HEK293 (cell line): ENCODE measurements around the gene LMTK3.

ENCODE experiments used
- CTCF ChIA-PET: fragments of 350-600 bp; formaldehyde crosslinking; extraction: SDS; loops from one replicate; lab custom pipeline; 2021; ENCODE audit warnings: antibody characterized with exemption; lab: Yijun Ruan, JAX
- POLR2A ChIA-PET: fragments of 300-600 bp; formaldehyde crosslinking; extraction: SDS; loops from one replicate; lab custom pipeline; 2020; ENCODE audit warnings: antibody characterized with exemption, inconsistent platforms; lab: Yijun Ruan, JAX
- H3K27ac ChIP-seq: fragments of 200-500 bp; sonication (Bioruptor generic); 2 replicates; pipeline ENCODE4 v1.5.1; 2014; ENCODE audit warnings: low read depth, low read length, control low read depth, inconsistent platforms; ENCODE audit errors: extremely low read depth
- H3K36me3 ChIP-seq, 2 experiments: fragments of 200-500 bp in 1 of 2; sonication (Bioruptor generic) in 1 of 2; 1 replicate in 1 of 2; 2 replicates in 1 of 2; pipeline ENCODE4 v1.5.1; 2014 to 2017; ENCODE audit warnings: inconsistent platforms in 2 of 2, low read length in 2 of 2; ENCODE audit not compliant: control insufficient read depth in 2 of 2, insufficient read depth in 1 of 2
- H3K4me1 ChIP-seq: fragments of 200-500 bp; sonication (Bioruptor generic); 2 replicates; pipeline ENCODE4 v1.5.1; 2014; ENCODE audit warnings: mild to moderate bottlenecking, low read length, inconsistent platforms; ENCODE audit not compliant: control insufficient read depth, insufficient read depth
- H3K4me3 ChIP-seq: 2 replicates; pipeline ENCODE4 v1.5.1; 2011; ENCODE audit warnings: low read depth, mild to moderate bottlenecking, control low read depth, low read length, moderate library complexity
- H3K9me3 ChIP-seq: fragments of 200-500 bp; sonication (Bioruptor generic); 2 replicates; pipeline ENCODE4 v1.5.1; 2014; ENCODE audit warnings: low read depth, low read length, inconsistent platforms; ENCODE audit not compliant: control insufficient read depth, insufficient read depth
- BCL6B ChIP-seq: fragments of 450-650 bp; formaldehyde crosslinking; IDR thresholded peaks from 2 replicates; pipeline ENCODE4 v1.5.1; 2017; ENCODE audit warnings: missing biosample characterization, missing genetic modification characterization
- GLIS2 ChIP-seq: fragments of 450-650 bp; formaldehyde crosslinking; IDR thresholded peaks from 2 replicates; pipeline ENCODE4 v1.5.1; 2016; ENCODE audit warnings: missing biosample characterization, missing genetic modification characterization
- PRDM1 ChIP-seq: fragments of 450-650 bp; formaldehyde crosslinking; IDR thresholded peaks from 2 replicates; pipeline ENCODE4; 2016; ENCODE audit warnings: missing biosample characterization, missing genetic modification characterization
- ZBTB10 ChIP-seq: fragments of 450-650 bp; formaldehyde crosslinking; IDR thresholded peaks from 2 replicates; pipeline ENCODE4 v1.5.1; 2016; ENCODE audit warnings: missing biosample characterization, missing genetic modification characterization
- ZNF26 ChIP-seq: fragments of 450-650 bp; formaldehyde crosslinking; IDR thresholded peaks from 2 replicates; pipeline ENCODE4 v1.5.1; 2016; ENCODE audit warnings: missing biosample characterization, missing genetic modification characterization
- ZNF341 ChIP-seq: fragments of 450-650 bp; formaldehyde crosslinking; IDR thresholded peaks from 2 replicates; pipeline ENCODE4; 2016; ENCODE audit warnings: low read depth, missing biosample characterization, missing genetic modification characterization
- ZNF558 ChIP-seq: fragments of 450-650 bp; formaldehyde crosslinking; IDR thresholded peaks from 2 replicates; pipeline ENCODE4 v1.5.1; 2016; ENCODE audit warnings: missing biosample characterization, missing genetic modification characterization
- ZNF560 ChIP-seq: fragments of 450-650 bp; formaldehyde crosslinking; IDR thresholded peaks from 2 replicates; pipeline ENCODE4 v1.5.1; 2017; ENCODE audit warnings: missing biosample characterization, missing genetic modification characterization, borderline replicate concordance
- ZNF624 ChIP-seq: fragments of 450-650 bp; formaldehyde crosslinking; IDR thresholded peaks from 2 replicates; pipeline ENCODE4 v1.5.1; 2017; ENCODE audit warnings: missing biosample characterization, missing genetic modification characterization
- ZNF660 ChIP-seq: fragments of 450-650 bp; IDR thresholded peaks from 2 replicates; pipeline ENCODE4 v1.5.1; 2018; ENCODE audit warnings: missing biosample characterization, mild to moderate bottlenecking, missing genetic modification characterization
- ZNF677 ChIP-seq: fragments of 450-650 bp; IDR thresholded peaks from 2 replicates; pipeline ENCODE4 v1.5.0; 2018; ENCODE audit warnings: missing biosample characterization, mild to moderate bottlenecking, missing genetic modification characterization, moderate library complexity
- ZSCAN16 ChIP-seq: fragments of 450-650 bp; formaldehyde crosslinking; IDR thresholded peaks from 2 replicates; pipeline ENCODE4 v1.5.1; 2016; ENCODE audit warnings: missing biosample characterization, missing genetic modification characterization

The LMTK3 gene

GRCh38 chr19:48499316-48500090, 12.1 kb downstream of the LMTK3 start:
- ChIA-PET POLR2A (no interaction called here), CTCF (interaction anchor here (0.6 to 1.8 kb wide), 2 partner anchors 10 to 433 kb away, joined by 3 to 9 read pairs; no protein-coding TSS in a partner anchor)
- Histone ChIP-seq H3K4me1 (peaks cover 3% of the 10 kb centered on the region; the same call in 1 of the 2 replicates), H3K4me3 (no peak overlapping the region), H3K36me3 (no peaks in the 10 kb centered on the region), H3K9me3 (no peaks in the 10 kb centered on the region), H3K27ac (no peak overlapping the region)
- TF ChIP-seq GLIS2: no peak

- POLR2A ChIA-PET: no interaction called here
- H3K4me1 ChIP-seq: peaks cover 3% of the 10 kb centered on the region; the same call in 1 of the 2 replicates
- H3K27ac ChIP-seq: no peak overlapping the region
- H3K4me3 ChIP-seq: no peak overlapping the region
- CTCF ChIA-PET: interaction anchor here (0.6 kb wide), 1 partner anchor 432 kb away, joined by 3 read pairs; no protein-coding TSS in a partner anchor
- TF ChIP-seq ZNF341 (tag by site-specific recombination) (no peak), BCL6B (no peak), GLIS2 (peak; percentile 27; the same call in 1 of the 2 replicates)
- TF ChIP-seq, all 188 proteins: peak for 1
- Histone ChIP-seq H3K9me3 (no peaks in the 10 kb centered on the region), H3K36me3 (no peaks in the 10 kb centered on the region)
These were observed 12.9 kb downstream of the LMTK3 start for GRCh38 chr19:48498595-48499311.

GRCh38 chr19:48497728-48498594, 13.7 kb downstream of the LMTK3 start:
- POLR2A ChIA-PET: no interaction called here
- CTCF ChIA-PET: interaction anchor here (0.6 kb wide), 1 partner anchor 503 kb away, joined by 3 read pairs; no protein-coding TSS in a partner anchor
- TF ChIP-seq ZNF660 (no peak), ZNF26 (no peak), ZBTB10 (peak; percentile 62; the same call in 1 of the 2 replicates), ZNF558 (tag by site-specific recombination) (no peak), PRDM1 (tag by site-specific recombination) (peak; percentile 77; the same call in 1 of the 2 replicates), ZNF624 (tag by site-specific recombination) (no peak), ZNF677 (no peak), ZNF560 (no peak), ZSCAN16 (no peak)
- H3K9me3 ChIP-seq: no peaks in the 10 kb centered on the region
- H3K4me3 ChIP-seq: no peak overlapping the region
- H3K27ac ChIP-seq: no peak overlapping the region
- no peaks in the 10 kb centered on the region for H3K36me3 ChIP-seq
- peaks cover 3% of the 10 kb centered on the region; the same call in 1 of the 2 replicates for H3K4me1 ChIP-seq
